GM23338 (cell line): ENCODE measurements around the gene AGBL2. TPM values are rescaled to one million over a fixed set of nuclear protein-coding genes. Genes with fewer than 3 reads are reported as not detected.

Source experiments
- ATAC-seq: fragments of 200-7000 bp; cut with Tn5 transposase; 3 replicates; pipeline ENCODE4 v1.9.1; 2020
- DNase-seq: peaks from one replicate; pipeline ENCODE4 v3.0.0-alpha.2; 2015; ENCODE audit warnings: low spot score
- H2AFZ ChIP-seq: fragments of 200-600 bp; sonication (generic); 2 replicates; pipeline ENCODE4 v1.8.0; 2016; ENCODE audit warnings: antibody characterized with exemption, mild to moderate bottlenecking, moderate library complexity
- H3F3A ChIP-seq: fragments of 200-600 bp; sonication (generic); replicated peaks from 2 replicates; pipeline ENCODE4 v1.8.0; 2017; ENCODE audit warnings: antibody characterized with exemption, mixed run types, low read depth
- H3K27ac ChIP-seq: fragments of 200-600 bp; sonication (generic); 2 replicates; pipeline ENCODE4 v1.6.1; 2016; ENCODE audit warnings: low read depth
- H3K27me3 ChIP-seq: fragments of 200-600 bp; sonication (generic); 2 replicates; pipeline ENCODE4 v1.8.0; 2016; ENCODE audit warnings: mild to moderate bottlenecking, mixed run types, moderate library complexity; ENCODE audit not compliant: insufficient read depth
- H3K36me3 ChIP-seq: fragments of 200-600 bp; sonication (generic); 2 replicates; pipeline ENCODE4 v1.8.0; 2016; ENCODE audit warnings: mild to moderate bottlenecking; ENCODE audit not compliant: insufficient read depth
- H3K4me1 ChIP-seq: fragments of 200-600 bp; sonication (generic); 2 replicates; pipeline ENCODE4 v1.8.0; 2016; ENCODE audit warnings: mild to moderate bottlenecking, moderate library complexity; ENCODE audit not compliant: insufficient read depth
- H3K4me2 ChIP-seq: fragments of 200-600 bp; sonication (generic); 2 replicates; pipeline ENCODE4 v1.7.1; 2017; ENCODE audit warnings: mixed run types
- H3K4me3 ChIP-seq: fragments of 200-600 bp; sonication (generic); 2 replicates; pipeline ENCODE4 v1.6.1; 2016; ENCODE audit warnings: mixed run types
- H3K79me2 ChIP-seq: fragments of 200-600 bp; sonication (generic); replicated peaks from 2 replicates; pipeline ENCODE4 v1.8.0; 2017; ENCODE audit warnings: mild to moderate bottlenecking; ENCODE audit not compliant: insufficient read depth
- H3K9me2 ChIP-seq: fragments of 200-600 bp; sonication (generic); 2 replicates; pipeline ENCODE4 v1.8.0; 2017; ENCODE audit not compliant: insufficient read depth
- H4K20me1 ChIP-seq: fragments of 200-600 bp; sonication (generic); replicated peaks from 2 replicates; pipeline ENCODE4 v1.8.0; 2017; ENCODE audit warnings: mild to moderate bottlenecking; ENCODE audit not compliant: insufficient read depth
- H3K27ac Mint-ChIP-seq: 2 replicates; pipeline ENCODE4 v1.8.0; 2020; ENCODE audit warnings: inconsistent platforms, mild to moderate bottlenecking, moderate library complexity, mixed read lengths
- H3K27me3 Mint-ChIP-seq: 3 replicates; pipeline ENCODE4 v1.8.0; 2022; ENCODE audit warnings: low read depth, mild to moderate bottlenecking, moderate library complexity, mixed read lengths, inconsistent platforms; ENCODE audit not compliant: insufficient read depth, poor library complexity
- H3K36me3 Mint-ChIP-seq: 3 replicates; pipeline ENCODE4 v1.8.0; 2021; ENCODE audit warnings: low read depth, mild to moderate bottlenecking, inconsistent platforms, moderate library complexity, mixed read lengths
- H3K4me1 Mint-ChIP-seq: 3 replicates; pipeline ENCODE4 v1.8.0; 2020; ENCODE audit warnings: mild to moderate bottlenecking, inconsistent platforms, mixed read lengths
- H3K4me3 Mint-ChIP-seq: 3 replicates; pipeline ENCODE4 v1.8.0; 2021; ENCODE audit warnings: moderate library complexity, mild to moderate bottlenecking, inconsistent platforms, mixed read lengths
- H3K9me3 Mint-ChIP-seq: 3 replicates; pipeline ENCODE4 v1.8.0; 2020; ENCODE audit warnings: moderate library complexity, mild to moderate bottlenecking, inconsistent platforms, mixed read lengths
- CTCF ChIP-seq, 2 experiments: fragments of 200-600 bp in 1 of 2; sonication (generic) in 1 of 2; conservative IDR thresholded peaks; 2 replicates each; pipeline versions ENCODE4 v1.5.1 to v1.6.1; 2016 to 2017; ENCODE audit warnings: antibody characterized with exemption in 2 of 2, low read depth in 2 of 2, mild to moderate bottlenecking in 2 of 2, moderate library complexity in 1 of 2
- EZH2phosphoT487 ChIP-seq: fragments of 200-600 bp; sonication (generic); IDR thresholded peaks from one replicate; pipeline ENCODE4 v1.8.1; 2018; ENCODE audit warnings: antibody characterized with exemption; ENCODE audit not compliant: unreplicated experiment
- JUNB ChIP-seq: IDR thresholded peaks from one replicate; pipeline ENCODE4 v1.6.1; 2016; ENCODE audit warnings: antibody characterized with exemption; ENCODE audit not compliant: unreplicated experiment
- POLR2AphosphoS5 ChIP-seq: IDR thresholded peaks from 2 replicates; pipeline ENCODE4 v1.6.1; 2016; ENCODE audit warnings: antibody characterized with exemption, low read depth
- STAT1 ChIP-seq: IDR thresholded peaks from one replicate; pipeline ENCODE4 v1.6.1; 2016; ENCODE audit warnings: antibody characterized with exemption; ENCODE audit not compliant: unreplicated experiment
- ZNF331 ChIP-seq: fragments of 250-450 bp; sonication (Bioruptor Pico); IDR thresholded peaks from 2 replicates; pipeline ENCODE4 v1.5.0; 2020; ENCODE audit warnings: low read depth, mild to moderate bottlenecking, moderate library complexity
- ZNF462 ChIP-seq: fragments of 250-450 bp; sonication (Bioruptor Pico); IDR thresholded peaks from 2 replicates; pipeline ENCODE4 v1.5.0; 2020; ENCODE audit warnings: mild to moderate bottlenecking, moderate library complexity
- polyA plus RNA-seq: library from polyadenylated mRNA; unstranded; fragments of >200 nt; fragmentation: Nextera tagmentation; extraction: Ambion mirVana; gene quantifications from 2 replicates; pipeline ENCODE4 v1.2.1, GENCODE V29; 2016
- total RNA-seq: library from RNA; depleted of rRNA; stranded (reverse); fragments of >200 nt; shearing (Covaris generic); gene quantifications from 2 replicates; pipeline ENCODE4 v1.2.3, GENCODE V29; 2014

The AGBL2 gene
- total and polyA plus RNA-seq, 2 experiments from 2014 or later, result 5.1 to 5.6 TPM

GRCh38 chr11:47661245-47661644 is 53.9 kb downstream of the AGBL2 start (continued):
- TF ChIP-seq ZNF462 (CRISPR knock-in tag) (no peak), JUNB (no peak), EZH2phosphoT487 (no peak), ZNF331 (CRISPR knock-in tag) (no peak), CTCF (conservative IDR thresholded peaks at IDR 0.05; ENCODE audit: low read depth in 2 of 2) (no peak), STAT1 (no peak), POLR2AphosphoS5 (no peak)

GRCh38 chr11:47659276-47659675 is 55.9 kb downstream of the AGBL2 start:
- H3K27me3 Mint-ChIP-seq, result peaks cover 3% of the 10 kb centered on the region
- H3K4me1 ChIP-seq, result no peaks in the 10 kb centered on the region
- H3F3A ChIP-seq, result no peaks in the 10 kb centered on the region
- no peaks in the 10 kb centered on the region for H3K36me3 Mint-ChIP-seq
- H3K4me1 Mint-ChIP-seq, result peaks cover 4% of the 10 kb centered on the region; the same call in 1 of the 3 replicates
- no peak overlapping the region for H2AFZ ChIP-seq
- H3K36me3 ChIP-seq, result no peaks in the 10 kb centered on the region
- no peaks in the 10 kb centered on the region for H3K9me2 ChIP-seq
- H3K4me2 ChIP-seq, result no peak overlapping the region
- ATAC-seq, result no peak
- no peaks in the 10 kb centered on the region for H3K27me3 ChIP-seq
- H3K79me2 ChIP-seq, result no peaks in the 10 kb centered on the region
- no peaks in the 10 kb centered on the region for H3K9me3 Mint-ChIP-seq
- no peaks in the 10 kb centered on the region for H4K20me1 ChIP-seq
- no peak overlapping the region for H3K4me3 Mint-ChIP-seq
- no peak for TF ChIP-seq EZH2phosphoT487
- no peak overlapping the region for H3K27ac ChIP-seq
- H3K4me3 ChIP-seq, result no peak overlapping the region
- DNase-seq, result no peak
- no peak overlapping the region for H3K27ac Mint-ChIP-seq
